K562 (cell line): ENCODE data around the gene BRAT1. TPM values are rescaled to one million over a fixed set of nuclear protein-coding genes. Genes with fewer than 3 reads are reported as not detected.
A peak's percentile ranks its signal among the peaks of the same experiment; 100 is the strongest.

Experiments used
- ATAC-seq: fragments of 200-7000 bp; cut with Tn5 transposase; 3 replicates; pipeline ENCODE4 v1.9.1; 2020; ENCODE audit warnings: moderate library complexity
- BruUV-seq: library from RNA; stranded (reverse); fragments of 400-500 nt; replicated peaks from 2 replicates; lab custom pipeline; 2021; lab: Mats Ljungman, UMichigan
- CTCF ChIA-PET: fragments of 300-600 bp; formaldehyde crosslinking; extraction: SDS; loops from one replicate; lab custom pipeline; 2021; ENCODE audit warnings: low intra/inter-chr PET ratio; lab: Yijun Ruan, JAX
- POLR2A ChIA-PET: fragments of 300-600, 350-650 bp; sonication (Branson Sonifier 250); formaldehyde crosslinking; extraction: SDS; loops from one replicate; lab custom pipeline; 2021; ENCODE audit warnings: antibody characterized with exemption, inconsistent platforms; lab: Yijun Ruan, JAX
- DNase-seq, 4 experiments: peaks; one replicate each; pipeline versions ENCODE4 v3.0.0 to v3.0.0-alpha.2; 2011 to 2018; ENCODE audit warnings: low spot score in 3 of 4, mixed read lengths in 3 of 4; ENCODE audit errors: extremely low read depth in 1 of 4
- FAIRE-seq: peaks from 2 replicates; lab custom pipeline; 2011; peaks lifted over from hg19 to GRCh38; lab: Jason Lieb, UNC
- H2AFZ ChIP-seq: 2 replicates; pipeline ENCODE4 v1.6.0; 2011; ENCODE audit warnings: low read depth, low read length, control low read depth, inconsistent platforms
- H3K27ac ChIP-seq: fragments of 200-600 bp; 3 replicates; pipeline ENCODE4 v1.8.0; 2011; ENCODE audit warnings: low read depth, mild to moderate bottlenecking, control low read depth, inconsistent platforms, low read length, moderate library complexity, mixed read lengths; ENCODE audit errors: extremely low read depth
- H3K27me3 ChIP-seq, 2 experiments: fragments of 300-600 bp in 1 of 2; 2 replicates in 1 of 2; 3 replicates in 1 of 2; pipeline versions ENCODE4 v1.6.0 to v1.8.0; 2011; ENCODE audit warnings: inconsistent platforms in 2 of 2, low read length in 2 of 2, mild to moderate bottlenecking in 1 of 2, mixed read lengths in 1 of 2, moderate library complexity in 1 of 2; ENCODE audit not compliant: control insufficient read depth in 2 of 2, insufficient read depth in 2 of 2
- H3K36me3 ChIP-seq: fragments of 300-600 bp; 3 replicates; pipeline ENCODE4 v1.8.0; 2011; ENCODE audit warnings: mild to moderate bottlenecking, low read length, inconsistent platforms; ENCODE audit not compliant: control insufficient read depth, insufficient read depth
- H3K4me1 ChIP-seq, 2 experiments: fragments of 200-600 bp in 1 of 2; replicated peaks in 1 of 2; 2 replicates in 1 of 2; 3 replicates in 1 of 2; pipeline versions ENCODE4 v1.5.1 to v1.8.0; 2011; ENCODE audit warnings: inconsistent platforms in 2 of 2, low read length in 2 of 2, mild to moderate bottlenecking in 1 of 2, mixed read lengths in 1 of 2, moderate library complexity in 1 of 2; ENCODE audit not compliant: control insufficient read depth in 2 of 2, insufficient read depth in 2 of 2
- H3K4me2 ChIP-seq: 2 replicates; pipeline ENCODE4 v1.6.1; 2011; ENCODE audit warnings: low read length, control low read depth, inconsistent platforms, mixed read lengths; ENCODE audit not compliant: insufficient read depth
- H3K4me3 ChIP-seq: fragments of 200-600 bp; sonication (generic), shearing (Covaris generic); 2 replicates; pipeline ENCODE4 v1.5.1; 2016; ENCODE audit warnings: control low read depth, inconsistent platforms
- H3K79me2 ChIP-seq: fragments of 200-600 bp; 3 replicates; pipeline ENCODE4 v1.8.0; 2011; ENCODE audit warnings: low read length, inconsistent platforms; ENCODE audit not compliant: control insufficient read depth, insufficient read depth
- H3K9ac ChIP-seq, 2 experiments: 2 replicates each; pipeline versions ENCODE4 v1.6.0 to v1.6.1; 2011; ENCODE audit warnings: low read depth in 2 of 2, low read length in 2 of 2, control low read depth in 1 of 2, inconsistent platforms in 1 of 2, mild to moderate bottlenecking in 1 of 2, mixed read lengths in 1 of 2; ENCODE audit not compliant: insufficient read depth in 1 of 2
- H3K9me1 ChIP-seq: one replicate; pipeline ENCODE4 v1.6.0; 2011; ENCODE audit warnings: inconsistent platforms, mild to moderate bottlenecking, low read length, moderate library complexity; ENCODE audit not compliant: control insufficient read depth, insufficient read depth
- H3K9me3 ChIP-seq: replicated peaks from 2 replicates; pipeline ENCODE4 v1.5.1; 2011; ENCODE audit warnings: low read depth, low read length, inconsistent platforms; ENCODE audit not compliant: control insufficient read depth, insufficient read depth
- H4K20me1 ChIP-seq: replicated peaks from 2 replicates; pipeline ENCODE4 v1.6.1; 2011; ENCODE audit warnings: low read length, inconsistent platforms, mixed read lengths; ENCODE audit not compliant: control insufficient read depth, insufficient read depth
- ETS2 ChIP-seq: IDR thresholded peaks from 2 replicates; pipeline ENCODE4 v1.6.1; 2016; ENCODE audit warnings: borderline replicate concordance, missing genetic modification characterization, mild to moderate bottlenecking, moderate library complexity, missing compliant biosample characterization; ENCODE audit not compliant: poor library complexity, severe bottlenecking
- TCF7L2 ChIP-seq: fragments of 150-350 bp; IDR thresholded peaks from 2 replicates; pipeline ENCODE4 v1.6.1; 2016; ENCODE audit warnings: low read depth, mild to moderate bottlenecking, low read length, moderate library complexity
- VEZF1 ChIP-seq: fragments of 200-800 bp; sonication (Bioruptor generic); IDR thresholded peaks from 2 replicates; pipeline ENCODE4 v1.6.1; 2017; ENCODE audit warnings: missing genetic modification characterization, missing compliant biosample characterization
- WGBS: fragments of 100-300 bp; shearing (Covaris generic); methylation state at CpG from one replicate; pipeline ENCODE4 v1.1.6; 2016; ENCODE audit warnings: low coverage, mixed read lengths; ENCODE audit not compliant: insufficient coverage; ENCODE audit errors: missing lambda C conversion rate; 5-methylcytosine and 5-hydroxymethylcytosine counted together
- in situ Hi-C: fragments of 300-500 bp; cut with MboI; formaldehyde crosslinking; loops from 4 replicates; pipeline ENCODE4 v1.15.0; 2018; ENCODE audit warnings: inconsistent platforms, mixed read lengths
- intact Hi-C: fragments of 100-400 bp; cut with micrococcal nuclease; formaldehyde crosslinking; loops from 2 replicates; pipeline ENCODE4 v1.14.2; 2022
- polyA plus RNA-seq, 8 experiments: library from polyadenylated mRNA; depleted of rRNA in 4 of 8; stranded (reverse) in 5 of 8; unstranded in 3 of 8; fragments of >200 nt; fragmentation: Nextera tagmentation in 2 of 8; fragmentation: Illumina TruSeq in 1 of 8; extraction: Ambion mirVana in 2 of 8; extraction: Trizol in 1 of 8; gene quantifications; 2 replicates each; pipeline versions ENCODE4 v1.2.1 to v1.2.3, GENCODE V29; 2011 to 2014; ENCODE audit warnings: inconsistent platforms in 1 of 8, missing spikeins in 1 of 8
- total RNA-seq, 7 experiments: library from RNA; depleted of rRNA in 6 of 7; stranded (reverse); fragments of >200 nt in 6 of 7; fragmentation: Illumina TruSeq in 2 of 7; extraction: Trizol in 2 of 7; gene quantifications; 2 replicates each; pipeline versions ENCODE4 v1.2.1 to v1.2.3, GENCODE V29; 2011 to 2021; ENCODE audit warnings: low replicate concordance in 1 of 7

Gene BRAT1
- total and polyA plus RNA-seq, 9 of the 15 experiments (the other 6 are each of a cell fraction or from before 2014, with no cell fraction given), result 0.13 to 49.6 (median 10.5) TPM

DNA sequence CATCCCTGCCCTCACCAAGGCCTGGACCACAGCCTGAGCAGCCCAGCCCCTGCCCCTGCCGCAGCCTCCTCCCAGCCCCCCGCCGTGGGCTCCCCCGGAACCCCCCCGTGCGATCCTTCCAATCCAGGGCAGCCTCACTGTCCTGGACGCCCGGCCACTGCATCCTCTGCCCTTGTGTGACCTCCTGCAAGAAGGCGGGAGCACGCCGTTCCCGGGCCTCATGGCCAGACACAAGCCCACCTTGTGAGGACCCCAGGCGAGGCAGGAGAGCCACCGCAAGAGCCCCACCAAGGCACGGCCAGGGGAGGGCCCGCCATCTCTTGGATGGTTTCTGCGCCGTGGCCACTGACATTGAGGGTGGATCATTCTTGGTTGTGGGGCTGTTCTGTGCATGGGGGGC is 43.6 kb downstream of the BRAT1 start:
- no peak overlapping the region for H3K4me2 ChIP-seq
- no peak overlapping the region for H3K4me3 ChIP-seq
- DNase-seq (no peak), FAIRE-seq (no peak), ATAC-seq (no peak)
- 15% methylated on average over 12 of the region's 18 CpGs for WGBS
- H3K27ac ChIP-seq, result no peak overlapping the region
- no peak overlapping the region for H3K9ac ChIP-seq
- H3K9me3 ChIP-seq, result no peaks in the 10 kb centered on the region
- H3K4me1 ChIP-seq, result peaks cover 4 to 70% of the 10 kb centered on the region in 2 experiments; a peak in 4 of 5 replicates
- no peak overlapping the region for H2AFZ ChIP-seq
- no TSS peak for BruUV-seq
- H3K36me3 ChIP-seq, result no peaks in the 10 kb centered on the region
- intact Hi-C loops, result no loop called here
- in situ Hi-C loops, result no loop called here
- TF ChIP-seq VEZF1 (CRISPR knock-in tag) (0 out of 2 replicates have a peak, but pooled peaks have one; percentile 5), ETS2 (tag) (no peak), TCF7L2 (no peak)
- no peaks in the 10 kb centered on the region for H3K9me1 ChIP-seq
- POLR2A ChIA-PET, result interaction anchor here (0.6 to 1.9 kb wide), 4 partner anchors 15 to 261 kb away, joined by 3 to 4 read pairs (median 4); no protein-coding TSS in a partner anchor
- peaks cover 0 to 37% of the 10 kb centered on the region in 2 experiments; a peak in 2 of 5 replicates for H3K27me3 ChIP-seq
- no peaks in the 10 kb centered on the region for H3K79me2 ChIP-seq
- H4K20me1 ChIP-seq, result no peaks in the 10 kb centered on the region; the same call in 1 of the 2 replicates
- CTCF ChIA-PET, result no interaction called here
